ENCODE measurements around the gene PCK2.
"Not testable (repeated sequence)": the region's sequence is repeated elsewhere in the genome, so short reads cannot be mapped to it uniquely, and the experiment has no call there.

PCK2 gene

DNA sequence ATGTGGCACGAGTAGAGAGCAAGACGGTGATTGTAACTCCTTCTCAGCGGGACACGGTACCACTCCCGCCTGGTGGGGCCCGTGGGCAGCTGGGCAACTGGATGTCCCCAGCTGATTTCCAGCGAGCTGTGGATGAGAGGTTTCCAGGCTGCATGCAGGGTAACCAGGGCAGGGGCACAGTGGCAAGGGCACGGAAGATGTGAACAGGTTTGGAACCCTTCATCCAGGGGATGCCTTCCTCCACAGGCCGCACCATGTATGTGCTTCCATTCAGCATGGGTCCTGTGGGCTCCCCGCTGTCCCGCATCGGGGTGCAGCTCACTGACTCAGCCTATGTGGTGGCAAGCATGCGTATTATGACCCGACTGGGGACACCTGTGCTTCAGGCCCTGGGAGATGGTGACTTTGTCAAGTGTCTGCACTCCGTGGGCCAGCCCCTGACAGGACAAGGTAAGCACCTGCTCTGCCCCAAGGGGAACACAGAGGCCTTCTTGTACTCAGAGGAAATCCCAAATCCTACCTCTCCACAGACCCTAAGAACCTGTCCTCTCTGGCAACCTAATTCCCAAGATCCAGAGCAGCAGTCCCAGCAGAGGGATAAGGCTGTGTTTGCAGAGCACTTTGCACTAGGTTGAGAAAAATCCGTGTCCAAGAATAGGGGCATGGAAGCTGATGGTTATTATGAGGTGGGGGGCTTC, 4.3 kb downstream of the PCK2 start:
- DNase-seq, result no peak

GRCh38 chr14:24098927-24099813, 5.1 kb downstream of the PCK2 start:
- no peak for DNase-seq

DNA sequence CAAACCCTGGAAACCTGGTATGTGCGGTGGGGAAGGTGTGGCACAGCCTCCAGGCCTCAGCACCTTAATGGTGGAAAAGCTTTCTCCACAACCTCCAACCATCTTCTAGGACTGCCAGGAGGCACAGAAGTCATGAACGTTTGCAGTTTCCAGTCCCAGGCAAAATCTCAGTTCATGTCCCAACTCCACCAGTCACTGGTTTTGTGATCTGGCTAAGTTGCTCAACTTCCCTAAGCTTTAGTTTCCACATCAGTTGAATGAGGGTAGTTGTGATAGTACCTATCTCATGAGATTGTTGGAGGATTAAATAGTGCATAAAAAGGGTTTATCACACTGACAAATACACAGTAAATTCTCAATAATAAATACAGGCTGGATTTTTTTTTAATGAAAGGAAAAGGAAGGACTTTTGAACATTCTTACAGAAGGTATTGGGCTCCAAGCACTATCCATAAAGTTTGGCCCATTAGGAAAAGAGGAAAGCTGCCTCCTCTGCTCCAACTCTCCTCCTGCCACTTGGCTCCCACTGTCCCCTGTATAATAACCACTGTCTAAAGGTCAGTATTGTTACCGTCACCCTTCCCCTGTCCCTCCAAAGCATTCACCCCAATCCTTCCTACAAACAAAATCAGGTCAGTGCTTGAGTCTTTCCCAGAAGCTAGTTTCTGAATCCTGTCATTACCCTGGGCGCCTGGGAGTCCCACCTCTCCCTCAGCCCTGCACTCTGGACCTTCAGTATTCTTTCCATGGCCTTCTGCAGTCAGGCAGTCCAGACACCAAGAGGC, 6.3 kb downstream of the PCK2 start:
- DNase-seq, result no peak

DNA sequence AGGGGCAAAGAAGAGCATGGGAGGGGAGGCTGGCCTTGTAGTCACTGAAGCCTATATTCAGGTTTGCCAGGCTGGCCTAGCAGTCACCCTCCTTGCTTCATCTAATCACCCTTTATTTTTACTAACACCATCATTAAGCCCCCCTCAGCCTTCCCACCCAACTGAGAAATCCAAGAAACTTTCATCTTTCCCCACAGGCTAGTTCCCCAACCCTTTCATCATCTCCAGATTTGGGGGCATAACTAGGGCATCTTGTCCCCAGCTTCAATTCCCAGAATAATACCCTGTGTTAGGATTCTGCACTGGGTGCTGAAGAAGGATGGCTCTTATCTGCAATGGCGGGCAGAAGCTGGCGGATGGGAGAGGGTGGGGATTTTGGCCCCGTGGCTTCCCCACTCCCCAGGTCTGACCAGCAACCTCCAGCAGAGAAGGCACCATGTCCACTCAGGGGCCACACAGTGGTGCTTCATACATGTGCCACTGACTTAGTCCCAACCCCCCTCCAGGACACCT, 6.9 kb downstream of the PCK2 start:
- no peak for DNase-seq

DNA sequence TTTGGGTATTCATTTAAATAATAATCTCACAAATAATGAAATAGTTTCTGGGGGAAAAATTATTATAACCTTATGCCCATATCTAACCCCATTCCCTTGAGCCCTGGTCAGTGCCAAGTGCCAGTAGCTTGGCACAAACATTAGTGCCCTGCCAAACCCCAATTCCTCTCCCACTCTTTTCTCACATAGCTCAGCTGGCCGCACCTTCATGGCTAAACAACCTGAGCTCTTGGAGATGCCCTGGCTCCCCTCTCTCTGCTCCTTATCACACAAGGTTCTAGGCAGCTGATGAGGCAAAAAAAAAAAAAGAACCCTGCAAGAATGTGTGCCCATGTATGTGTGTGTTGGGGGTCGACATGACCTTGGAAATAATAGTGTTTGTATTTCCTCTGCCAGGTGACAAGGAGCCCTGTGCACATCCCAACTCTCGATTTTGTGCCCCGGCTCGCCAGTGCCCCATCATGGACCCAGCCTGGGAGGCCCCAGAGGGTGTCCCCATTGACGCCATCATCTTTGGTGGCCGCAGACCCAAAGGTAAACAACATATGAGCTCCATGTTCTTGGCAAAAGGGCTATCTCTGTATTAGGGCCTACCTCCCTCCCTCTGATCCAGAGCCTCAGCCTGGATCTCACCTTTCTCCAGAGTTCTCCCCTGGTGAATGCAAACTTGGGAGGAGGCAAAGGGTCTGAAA, 8.4 kb downstream of the PCK2 start:
- no peak for DNase-seq

GRCh38 chr14:24103451-24103850, 9.3 kb downstream of the PCK2 start:
- DNase-seq, result no peak

GRCh38 chr14:24105609-24106239, 11.6 kb downstream of the PCK2 start:
- DNase-seq, result not testable (repeated sequence)

GRCh38 chr14:24106672-24107271, 12.7 kb downstream of the PCK2 start:
- DNase-seq, result no peak

- DNase-seq, result no peak
Observed at GRCh38 chr14:24108336-24108874, 14.3 kb downstream of the PCK2 start.

GRCh38 chr14:24110060-24110459, 15.9 kb downstream of the PCK2 start:
- DNase-seq, result no peak

DNA sequence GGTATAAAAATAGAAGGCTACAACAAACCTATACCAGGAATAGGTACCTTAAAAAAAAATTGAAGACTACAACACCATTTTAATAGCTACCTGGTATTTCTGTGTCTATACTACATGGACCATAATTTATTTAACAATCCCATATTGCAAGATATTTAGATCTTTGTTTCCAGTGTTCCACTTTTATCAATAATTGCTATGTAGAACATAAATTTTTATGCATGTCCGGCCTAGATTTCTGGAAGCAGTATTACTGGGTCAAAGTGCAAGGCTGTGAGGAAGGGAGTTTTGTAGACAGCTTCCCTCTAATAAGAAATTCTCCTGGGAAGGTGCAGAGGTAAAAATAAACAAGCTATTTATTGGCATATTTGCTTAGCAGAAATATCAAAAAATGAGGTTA, 16.4 kb downstream of the PCK2 start:
- no peak for DNase-seq

GRCh38 chr14:24113379-24113800, 19.3 kb downstream of the PCK2 start:
- no peak for DNase-seq

DNA sequence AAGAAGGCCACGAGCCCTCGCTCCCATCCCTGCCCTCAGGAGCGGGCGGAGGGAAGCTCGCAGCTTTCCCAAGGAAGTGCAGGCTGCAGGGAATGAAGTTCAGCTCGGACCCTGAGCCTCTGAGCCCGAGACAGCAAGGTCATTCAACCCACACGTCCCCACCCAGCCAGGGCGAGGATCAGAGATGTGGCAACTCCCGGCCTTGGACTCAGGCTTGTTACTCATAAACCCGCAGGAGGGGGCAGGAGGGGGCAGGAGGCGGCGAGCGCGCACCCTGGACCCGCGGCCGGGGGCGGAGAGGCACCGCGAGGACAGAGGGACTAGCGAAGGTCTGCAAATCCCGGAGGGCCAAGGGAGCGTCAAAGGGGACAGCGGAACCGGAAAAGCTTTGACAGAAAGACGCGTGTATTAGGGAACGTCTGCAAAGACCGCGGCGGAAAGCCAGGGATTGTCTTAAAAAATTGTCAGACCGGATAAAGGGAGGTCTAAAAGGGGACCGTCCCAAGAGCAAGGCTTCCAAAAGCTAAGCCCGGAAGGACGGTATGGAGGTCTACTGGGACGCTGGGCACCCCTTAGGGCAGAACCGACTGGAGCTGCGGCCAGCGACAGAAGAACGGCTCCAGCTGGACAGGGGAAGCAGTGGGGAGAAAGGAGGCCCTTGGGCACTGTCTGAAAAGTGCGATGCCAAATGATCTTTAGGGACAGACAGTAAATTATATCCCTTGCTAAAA, 19.9 kb downstream of the PCK2 start:
- DNase-seq, result peak; percentile 85

DNA sequence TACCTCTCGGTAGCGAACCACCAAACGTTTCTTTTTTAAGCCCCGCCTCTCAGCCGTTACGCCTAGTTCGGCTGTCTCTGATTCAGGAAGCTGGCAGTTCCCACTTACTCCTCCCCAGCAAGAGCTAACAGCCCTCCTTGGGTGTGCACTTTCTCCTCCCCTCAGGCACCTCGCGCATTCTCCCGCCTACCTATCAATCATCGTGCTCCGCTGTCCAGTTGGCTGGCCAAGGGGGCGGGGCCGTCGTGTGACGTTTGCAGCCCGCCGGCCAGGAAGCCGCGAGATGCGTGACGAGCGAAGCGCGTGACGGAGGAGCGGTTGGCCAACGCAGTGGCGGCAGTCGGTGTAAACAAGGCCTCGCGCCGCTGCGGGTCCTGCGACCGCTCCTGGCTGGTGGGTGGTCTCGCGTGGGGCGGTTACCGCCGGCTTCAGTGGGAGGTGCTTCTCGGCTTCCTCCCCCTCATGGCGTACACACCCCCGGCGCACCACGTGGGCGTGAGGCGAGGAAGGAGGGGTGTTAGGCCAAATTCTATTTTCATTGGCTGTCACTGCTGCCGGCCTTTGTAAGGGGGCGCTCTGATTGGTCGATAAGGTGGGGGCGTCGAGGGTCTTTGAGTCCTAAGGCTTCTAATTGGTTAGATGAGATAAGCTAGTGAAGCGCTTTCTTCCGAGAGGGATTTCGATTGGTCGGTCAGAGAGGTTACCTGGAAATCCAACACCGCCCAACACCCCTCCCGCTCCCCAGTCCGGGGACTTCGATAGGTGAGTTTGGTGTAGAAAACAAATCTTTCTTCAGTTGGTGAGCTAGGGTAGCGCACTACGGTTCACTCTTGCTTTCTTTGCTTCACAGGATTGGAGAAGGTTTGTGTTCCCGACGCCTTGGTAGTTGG, 20.7 kb downstream of the PCK2 start, which contains the start of the genes DCAF11 and NRL:
Gene DCAF11 (plus strand): TSS at position 246 of the 890 bp plus-strand sequence. CDS start 818 bp downstream, outside the sequence.
Gene NRL (minus strand): TSS at position 418 of the 890 bp plus-strand sequence. CDS start 32,101 bp downstream, outside the sequence.
- DNase-seq, result peak; percentile 98

- no peak for DNase-seq
Observed at GRCh38 chr14:24115422-24116127, 21.5 kb downstream of the PCK2 start.

DNA sequence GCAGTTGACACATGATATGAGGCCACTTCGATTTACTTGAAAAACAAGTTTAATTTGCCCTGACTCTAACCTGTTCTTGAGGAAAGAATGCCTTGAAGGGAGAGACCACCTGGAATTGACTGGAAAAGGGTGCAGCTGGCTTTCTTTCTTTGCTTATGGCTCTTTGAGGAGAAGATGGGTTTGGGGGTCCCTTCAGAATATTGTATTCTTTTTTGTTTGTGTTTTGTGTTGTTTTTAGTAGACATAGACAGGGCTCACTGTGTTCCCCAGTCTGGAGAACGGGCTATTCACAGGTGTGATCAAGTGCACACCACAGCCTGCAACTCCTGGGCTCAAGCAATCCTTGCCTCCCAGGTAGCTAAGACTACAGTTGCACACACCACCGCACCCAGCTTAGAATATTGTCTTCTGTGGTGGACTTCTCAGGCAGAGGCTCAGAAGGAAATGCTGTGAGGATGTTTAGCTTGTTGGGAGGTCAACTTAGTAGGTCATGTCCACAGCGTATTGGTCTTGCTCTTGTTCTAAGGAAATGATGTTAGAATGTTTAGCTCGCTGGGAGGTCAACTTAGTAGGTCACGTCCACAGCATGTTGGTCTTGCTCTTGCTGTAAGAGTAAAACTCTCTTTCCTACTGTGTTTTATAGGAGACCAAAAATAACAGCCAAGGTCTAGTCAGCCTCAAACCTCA, 22.2 kb downstream of the PCK2 start:
- no peak for DNase-seq

DNA sequence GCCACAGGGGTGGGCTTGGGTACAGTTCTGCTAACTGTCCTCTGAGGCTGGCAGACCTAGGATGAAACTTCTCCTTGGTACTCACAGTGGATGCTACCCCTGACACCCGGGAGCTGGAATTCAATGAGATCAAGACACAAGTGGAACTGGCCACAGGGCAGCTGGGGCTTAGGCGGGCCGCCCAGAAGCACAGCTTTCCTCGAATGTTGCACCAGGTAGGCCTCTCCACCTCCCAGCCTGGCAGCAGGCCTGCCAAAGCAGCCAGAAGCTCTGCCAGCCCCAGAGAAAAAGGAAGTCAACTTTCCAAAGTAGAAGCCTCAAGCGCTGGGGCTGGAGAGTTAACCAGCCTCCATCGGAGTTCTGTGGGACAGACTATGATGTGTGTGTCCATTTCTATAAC, 23.1 kb downstream of the PCK2 start:
- no peak for DNase-seq

DNA sequence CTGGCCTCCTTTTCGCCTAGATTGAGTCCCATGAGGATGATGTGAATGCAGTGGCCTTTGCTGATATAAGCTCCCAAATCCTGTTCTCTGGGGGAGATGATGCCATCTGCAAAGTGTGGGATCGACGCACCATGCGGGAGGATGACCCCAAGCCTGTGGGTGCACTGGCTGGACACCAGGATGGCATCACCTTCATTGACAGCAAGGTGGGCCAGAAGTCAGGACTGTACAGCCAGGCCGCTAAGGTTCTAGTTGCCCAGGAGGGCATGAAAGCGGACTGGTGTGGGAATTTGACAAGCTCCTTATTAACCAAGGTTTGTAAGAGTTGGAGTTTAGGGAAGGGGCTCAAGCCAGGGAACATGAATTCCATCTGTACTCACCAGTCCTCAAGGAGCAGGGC, 25.6 kb downstream of the PCK2 start:
- DNase-seq, result no peak
